CD4-positive, alpha-beta T cell (primary cell): Measurements from ENCODE around the gene PMS1. TPM values are rescaled to one million over a fixed set of nuclear protein-coding genes. Genes with fewer than 3 reads are reported as not detected.

Experiments
- ATAC-seq: fragments of 200-7000 bp; cut with Tn5 transposase; one replicate; pipeline ENCODE4 v1.10.0; 2022; ENCODE audit warnings: mild to moderate bottlenecking; ENCODE audit not compliant: poor library complexity
- CTCF ChIA-PET: fragments of 350-600 bp; sonication (Branson Sonifier 250); formaldehyde crosslinking; loops from one replicate; lab custom pipeline; 2021; ENCODE audit warnings: antibody characterized with exemption, inconsistent platforms; lab: Charles Lee
- POLR2A ChIA-PET: fragments of 350-600 bp; sonication (Branson Sonifier 250); formaldehyde crosslinking; loops from one replicate; lab custom pipeline; 2021; ENCODE audit warnings: antibody characterized with exemption, inconsistent platforms; lab: Charles Lee
- DNase-seq, 14 experiments: peaks; one replicate each; pipeline ENCODE4 v3.0.0-alpha.2; 2013 to 2020; ENCODE audit warnings: mixed read lengths in 2 of 14
- H3K27ac ChIP-seq, 2 donors: one replicate each; pipeline versions ENCODE4 v1.5.1 to v1.7.0; 2013; ENCODE audit warnings: low read length in 2 of 2, low read depth in 1 of 2, mild to moderate bottlenecking in 1 of 2
- H3K27me3 ChIP-seq, 2 experiments: 1 replicate in 1 of 2; 2 replicates in 1 of 2; pipeline versions ENCODE4 v1.6.1 to v1.7.0; 2013; ENCODE audit warnings: low read length in 2 of 2, control low read depth in 1 of 2, mild to moderate bottlenecking in 1 of 2, moderate library complexity in 1 of 2; ENCODE audit not compliant: insufficient read depth in 2 of 2, control insufficient read depth in 1 of 2
- H3K36me3 ChIP-seq: one replicate; pipeline ENCODE4 v1.6.1; 2013; ENCODE audit warnings: low read length, control low read depth; ENCODE audit not compliant: insufficient read depth
- H3K4me1 ChIP-seq: one replicate; pipeline ENCODE4 v1.6.1; 2013; ENCODE audit warnings: low read length, control low read depth; ENCODE audit not compliant: insufficient read depth
- H3K4me3 ChIP-seq: one replicate; pipeline ENCODE4 v1.5.1; 2013; ENCODE audit warnings: mild to moderate bottlenecking, low read length, moderate library complexity
- H3K9me3 ChIP-seq, 2 experiments: 1 replicate in 1 of 2; 2 replicates in 1 of 2; pipeline versions ENCODE4 v1.6.1 to v1.7.0; 2013; ENCODE audit warnings: low read length in 2 of 2, mild to moderate bottlenecking in 2 of 2, control low read depth in 1 of 2, moderate library complexity in 1 of 2; ENCODE audit not compliant: control insufficient read depth in 1 of 2, insufficient read depth in 1 of 2
- H3K27ac Mint-ChIP-seq: one replicate; pipeline ENCODE4 v1.8.0; 2020; ENCODE audit warnings: mixed read lengths
- H3K27me3 Mint-ChIP-seq: one replicate; pipeline ENCODE4 v1.8.0; 2021; ENCODE audit warnings: mixed read lengths
- H3K36me3 Mint-ChIP-seq: one replicate; pipeline ENCODE4 v1.8.0; 2021; ENCODE audit warnings: low read depth, mixed read lengths
- H3K4me1 Mint-ChIP-seq: one replicate; pipeline ENCODE4 v1.8.0; 2021; ENCODE audit warnings: low read depth, mixed read lengths
- H3K4me3 Mint-ChIP-seq: one replicate; pipeline ENCODE4 v1.8.0; 2020; ENCODE audit warnings: mild to moderate bottlenecking, mixed read lengths
- H3K9me3 Mint-ChIP-seq: one replicate; pipeline ENCODE4 v1.8.0; 2020; ENCODE audit warnings: mixed read lengths
- CTCF ChIP-seq: fragments of 200-600 bp; IDR thresholded peaks from one replicate; pipeline ENCODE4 v1.8.0; 2022; ENCODE audit warnings: antibody characterized with exemption, mild to moderate bottlenecking
- intact Hi-C, 2 experiments: fragments of 100-400 bp; cut with DNase I in 1 of 2; cut with micrococcal nuclease in 1 of 2; formaldehyde crosslinking; loops; one replicate each; pipeline versions ENCODE4 v1.15.1 to v1.9.0; 2023 to 2025; cut with DNase I, micrococcal nuclease
- total RNA-seq, 174 experiments: library from RNA in 2 of 174; stranded (reverse) in 2 of 174; gene quantifications; one replicate each; pipeline ENCODE4 v1.2.3 and lab custom pipeline; 2021 to 2026

The PMS1 gene
- total RNA-seq, 2 experiments from 2014 or later: 9.6 to 9.8 TPM

GRCh38 chr2:189866296-189866695, 82.0 kb downstream of the PMS1 start:
- no peaks in the 10 kb centered on the region for H3K36me3 ChIP-seq
- H3K27ac ChIP-seq: no peak overlapping the region
- no peaks in the 10 kb centered on the region for H3K27me3 ChIP-seq
- intact Hi-C loops: no loop called here
- ChIA-PET CTCF (no interaction called here), POLR2A (no interaction called here)
- DNase-seq (no peak), ATAC-seq (no peak)
- TF ChIP-seq CTCF: no peak
- H3K27ac Mint-ChIP-seq: no peak overlapping the region
- H3K4me3 Mint-ChIP-seq: no peak overlapping the region
- no peak overlapping the region for H3K4me3 ChIP-seq
- peaks cover 52% of the 10 kb centered on the region for H3K36me3 Mint-ChIP-seq
- no peaks in the 10 kb centered on the region for H3K4me1 Mint-ChIP-seq
- no peaks in the 10 kb centered on the region for H3K9me3 ChIP-seq
- H3K9me3 Mint-ChIP-seq: no peaks in the 10 kb centered on the region
- no peaks in the 10 kb centered on the region for H3K4me1 ChIP-seq
- no peaks in the 10 kb centered on the region for H3K27me3 Mint-ChIP-seq

- TF ChIP-seq CTCF: no peak
- no peak overlapping the region for H3K27ac ChIP-seq
- Mint-ChIP-seq H3K27me3 (no peaks in the 10 kb centered on the region), H3K36me3 (peaks cover 41% of the 10 kb centered on the region), H3K27ac (no peak overlapping the region), H3K4me1 (no peaks in the 10 kb centered on the region), H3K9me3 (no peaks in the 10 kb centered on the region), H3K4me3 (no peak overlapping the region)
- intact Hi-C loops: no loop called here
- no peaks in the 10 kb centered on the region for H3K36me3 ChIP-seq
- H3K4me3 ChIP-seq: no peak overlapping the region
- ATAC-seq (no peak), DNase-seq (no peak)
- H3K4me1 ChIP-seq: no peaks in the 10 kb centered on the region
- no peaks in the 10 kb centered on the region for H3K27me3 ChIP-seq
- POLR2A ChIA-PET: no interaction called here
- no peaks in the 10 kb centered on the region for H3K9me3 ChIP-seq
- CTCF ChIA-PET: no interaction called here
Measured at GRCh38 chr2:189868896-189869295, 84.6 kb downstream of the PMS1 start.

GRCh38 chr2:189870381-189871085, 86.3 kb downstream of the PMS1 start:
- ATAC-seq: no peak
- no peaks in the 10 kb centered on the region for H3K27me3 ChIP-seq
- no peak overlapping the region for H3K27ac ChIP-seq
- no peaks in the 10 kb centered on the region for H3K4me1 ChIP-seq
- no peak for DNase-seq
- H3K9me3 ChIP-seq: no peaks in the 10 kb centered on the region
- POLR2A ChIA-PET: no interaction called here
- Mint-ChIP-seq H3K4me1 (peaks cover 6% of the 10 kb centered on the region), H3K27me3 (no peaks in the 10 kb centered on the region), H3K27ac (no peak overlapping the region), H3K4me3 (no peak overlapping the region), H3K36me3 (peaks cover 43% of the 10 kb centered on the region), H3K9me3 (no peaks in the 10 kb centered on the region)
- no peaks in the 10 kb centered on the region for H3K36me3 ChIP-seq
- intact Hi-C loops: no loop called here
- CTCF ChIA-PET: no interaction called here
- no peak for TF ChIP-seq CTCF
- no peak overlapping the region for H3K4me3 ChIP-seq
